ENCODE data around the gene INPP4B.

Gene INPP4B

DNA sequence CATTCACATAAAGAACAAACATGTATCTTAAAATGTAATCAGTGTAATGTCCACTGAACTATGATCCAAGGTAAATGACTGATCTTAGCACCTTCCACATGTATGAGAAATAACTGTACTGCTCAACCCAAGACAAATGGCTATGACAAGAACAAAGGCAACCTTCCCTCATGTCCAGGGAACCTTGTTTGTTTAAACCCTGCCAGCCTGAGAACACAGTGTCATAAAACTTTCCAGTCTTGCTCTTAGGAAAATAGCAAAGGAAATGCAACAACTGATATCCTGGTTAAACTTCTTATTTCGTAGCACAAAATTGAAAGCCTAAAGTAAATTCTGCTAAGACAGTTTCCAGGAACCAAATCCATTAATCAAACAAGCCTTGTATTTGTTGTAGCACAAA lies 715.4 kb downstream of the INPP4B start:
- Histone ChIP-seq H3K9me3 (ENCODE audit: control insufficient read depth, insufficient read depth, low read length) (no peaks in the 10 kb centered on the region), H3K36me3 (ENCODE audit: control insufficient read depth, insufficient read depth, low read length) (no peaks in the 10 kb centered on the region), H3K9ac (ENCODE audit: low read depth, low read length) (no peak overlapping the region), H3K27me3 (ENCODE audit: control insufficient read depth, insufficient read depth, low read length) (no peaks in the 10 kb centered on the region), H3K4me3 (ENCODE audit: low read depth, low read length) (no peak overlapping the region), H3K27ac (ENCODE audit: low read depth, low read length) (no peak overlapping the region), H3K4me1 (ENCODE audit: control insufficient read depth, insufficient read depth, low read length) (no peaks in the 10 kb centered on the region)

DNA sequence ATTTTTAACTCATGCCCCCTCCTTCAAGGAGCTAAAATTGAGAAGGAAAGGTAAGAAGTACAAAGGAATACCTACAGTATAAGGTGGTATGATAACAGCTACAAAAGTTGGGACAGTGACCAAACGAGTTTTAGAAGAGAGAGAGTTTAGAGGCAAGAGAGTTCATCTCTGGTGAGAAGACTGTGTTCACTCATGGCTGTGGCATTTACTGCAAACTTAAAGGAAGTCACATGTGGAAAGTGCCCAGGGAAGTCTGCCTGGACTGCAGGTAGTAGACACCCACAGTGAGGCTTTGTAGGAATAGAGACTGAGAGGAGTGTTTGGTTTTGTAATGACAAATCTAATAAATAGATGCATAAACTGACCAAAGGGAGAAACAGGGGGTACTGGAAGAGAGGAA lies 716.2 kb downstream of the INPP4B start:
- H3K27ac ChIP-seq (ENCODE audit: low read depth, low read length) = no peak overlapping the region

DNA sequence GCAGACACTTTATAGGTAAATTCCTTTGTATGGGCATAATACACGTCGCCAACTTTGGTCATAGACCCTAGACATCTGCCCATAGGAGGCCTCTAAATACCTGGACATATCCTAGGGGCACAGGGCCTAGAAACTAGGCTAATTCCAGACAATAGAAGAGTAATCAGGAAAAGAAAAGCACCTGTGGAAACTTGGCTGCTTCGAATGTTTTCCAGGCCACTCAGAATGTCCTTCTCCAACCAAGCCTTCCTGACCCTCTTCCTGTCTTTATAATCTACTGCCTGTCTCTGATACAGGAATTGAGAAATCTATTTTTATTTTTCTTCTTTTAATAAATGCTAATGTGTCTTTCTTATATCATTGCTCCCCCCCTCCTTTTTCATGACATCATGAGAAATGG lies 716.6 kb downstream of the INPP4B start:
- Histone ChIP-seq H3K27me3 (ENCODE audit: control insufficient read depth, insufficient read depth, low read length) (no peaks in the 10 kb centered on the region), H3K9me3 (ENCODE audit: control insufficient read depth, insufficient read depth, low read length) (no peaks in the 10 kb centered on the region), H3K9ac (ENCODE audit: low read depth, low read length) (no peak overlapping the region), H3K36me3 (ENCODE audit: control insufficient read depth, insufficient read depth, low read length) (no peaks in the 10 kb centered on the region), H3K4me1 (ENCODE audit: control insufficient read depth, insufficient read depth, low read length) (no peaks in the 10 kb centered on the region), H3K4me3 (ENCODE audit: low read depth, low read length) (no peak overlapping the region), H3K27ac (ENCODE audit: low read depth, low read length) (no peak overlapping the region)

More for the DNA sequence above, 716.2 kb downstream of the INPP4B start:
- H3K36me3 ChIP-seq (ENCODE audit: control insufficient read depth, insufficient read depth, low read length) = no peaks in the 10 kb centered on the region
- no peak overlapping the region for H3K4me3 ChIP-seq (ENCODE audit: low read depth, low read length)
- H3K9me3 ChIP-seq (ENCODE audit: control insufficient read depth, insufficient read depth, low read length) = no peaks in the 10 kb centered on the region
- no peaks in the 10 kb centered on the region for H3K4me1 ChIP-seq (ENCODE audit: control insufficient read depth, insufficient read depth, low read length)
- no peak overlapping the region for H3K9ac ChIP-seq (ENCODE audit: low read depth, low read length)
- H3K27me3 ChIP-seq (ENCODE audit: control insufficient read depth, insufficient read depth, low read length) = no peaks in the 10 kb centered on the region

DNA sequence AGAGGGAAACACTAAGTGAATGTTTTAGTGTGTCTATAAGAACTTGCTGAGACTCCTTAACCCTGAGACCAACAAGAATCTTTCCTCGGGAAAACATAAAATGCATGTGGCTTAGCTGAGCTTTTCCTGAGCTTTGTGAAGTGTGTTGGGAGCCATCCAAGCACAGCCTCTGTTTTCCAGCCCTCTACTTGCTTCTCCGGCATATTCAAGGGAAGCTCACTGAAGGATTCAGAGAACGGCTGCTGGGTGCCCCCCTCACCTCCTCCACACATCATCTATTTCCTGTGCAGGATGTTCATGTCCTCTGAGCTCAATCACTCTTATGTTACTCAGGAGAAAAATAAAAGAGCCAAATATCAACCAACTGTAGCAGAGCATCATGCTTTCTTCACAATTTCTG lies 717.6 kb downstream of the INPP4B start:
- H3K9me3 ChIP-seq (ENCODE audit: control insufficient read depth, insufficient read depth, low read length) = no peaks in the 10 kb centered on the region
- H3K27me3 ChIP-seq (ENCODE audit: control insufficient read depth, insufficient read depth, low read length) = no peaks in the 10 kb centered on the region
- H3K36me3 ChIP-seq (ENCODE audit: control insufficient read depth, insufficient read depth, low read length) = no peaks in the 10 kb centered on the region
- H3K4me3 ChIP-seq (ENCODE audit: low read depth, low read length) = no peak overlapping the region
- no peak overlapping the region for H3K9ac ChIP-seq (ENCODE audit: low read depth, low read length)
- H3K4me1 ChIP-seq (ENCODE audit: control insufficient read depth, insufficient read depth, low read length) = no peaks in the 10 kb centered on the region
- no peak overlapping the region for H3K27ac ChIP-seq (ENCODE audit: low read depth, low read length)

DNA sequence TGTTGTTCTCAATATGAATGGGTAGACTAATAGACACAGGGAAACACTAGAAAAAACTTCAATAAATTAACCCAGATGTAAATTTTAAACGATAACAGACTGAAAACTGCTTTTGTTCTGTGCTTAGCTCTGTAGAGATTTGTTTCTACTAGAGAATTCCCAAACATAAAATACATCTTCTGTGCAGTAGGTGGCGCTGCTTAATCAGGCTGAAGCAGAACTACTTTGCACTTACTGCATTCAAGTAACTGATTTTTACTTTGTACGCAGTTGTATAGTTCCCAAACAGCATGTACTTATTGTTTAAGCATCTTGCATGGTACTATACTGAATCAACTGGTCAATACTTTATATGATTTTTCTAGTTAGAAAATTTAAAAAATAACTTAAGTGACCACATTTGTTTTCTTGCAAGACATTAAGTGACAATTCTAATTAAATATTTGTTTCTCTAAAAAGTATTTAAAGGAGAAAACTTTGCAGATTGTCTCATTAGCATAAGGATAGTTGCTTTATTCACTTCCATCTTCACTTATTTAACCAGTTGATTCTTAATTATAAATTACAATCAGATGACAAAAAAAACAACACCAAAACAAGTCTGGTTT lies 719.1 kb downstream of the INPP4B start:
- Histone ChIP-seq H3K27ac (ENCODE audit: low read depth, low read length) (no peak overlapping the region), H3K9ac (ENCODE audit: low read depth, low read length) (no peak overlapping the region), H3K4me1 (ENCODE audit: control insufficient read depth, insufficient read depth, low read length) (no peaks in the 10 kb centered on the region), H3K36me3 (ENCODE audit: control insufficient read depth, insufficient read depth, low read length) (no peaks in the 10 kb centered on the region), H3K27me3 (ENCODE audit: control insufficient read depth, insufficient read depth, low read length) (no peaks in the 10 kb centered on the region), H3K9me3 (ENCODE audit: control insufficient read depth, insufficient read depth, low read length) (no peaks in the 10 kb centered on the region), H3K4me3 (ENCODE audit: low read depth, low read length) (no peak overlapping the region)

DNA sequence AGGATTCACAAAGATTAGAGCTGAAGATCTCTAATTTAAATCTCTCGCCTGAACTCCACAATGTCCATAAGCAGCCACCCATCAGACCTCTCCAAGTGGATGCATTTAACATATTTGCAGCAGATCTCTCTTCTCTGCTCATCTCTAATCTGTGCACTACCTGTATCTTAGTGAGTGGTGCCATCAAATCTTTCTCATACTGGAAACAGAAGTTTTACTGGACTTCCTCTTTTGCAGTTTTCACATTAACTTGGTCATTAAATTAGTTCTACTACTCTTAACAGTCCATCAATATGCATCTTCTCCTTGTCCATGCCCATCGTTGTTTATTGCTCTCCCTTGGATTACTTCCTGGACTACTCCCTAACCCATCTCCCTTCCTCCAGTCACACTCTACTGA lies 721.2 kb downstream of the INPP4B start:
- H3K9ac ChIP-seq (ENCODE audit: low read depth, low read length) = no peak overlapping the region
- H3K27me3 ChIP-seq (ENCODE audit: control insufficient read depth, insufficient read depth, low read length) = no peaks in the 10 kb centered on the region
- H3K4me1 ChIP-seq (ENCODE audit: control insufficient read depth, insufficient read depth, low read length) = no peaks in the 10 kb centered on the region
- no peaks in the 10 kb centered on the region for H3K9me3 ChIP-seq (ENCODE audit: control insufficient read depth, insufficient read depth, low read length)
- H3K4me3 ChIP-seq (ENCODE audit: low read depth, low read length) = no peak overlapping the region
- no peak overlapping the region for H3K27ac ChIP-seq (ENCODE audit: low read depth, low read length)
- H3K36me3 ChIP-seq (ENCODE audit: control insufficient read depth, insufficient read depth, low read length) = no peaks in the 10 kb centered on the region

DNA sequence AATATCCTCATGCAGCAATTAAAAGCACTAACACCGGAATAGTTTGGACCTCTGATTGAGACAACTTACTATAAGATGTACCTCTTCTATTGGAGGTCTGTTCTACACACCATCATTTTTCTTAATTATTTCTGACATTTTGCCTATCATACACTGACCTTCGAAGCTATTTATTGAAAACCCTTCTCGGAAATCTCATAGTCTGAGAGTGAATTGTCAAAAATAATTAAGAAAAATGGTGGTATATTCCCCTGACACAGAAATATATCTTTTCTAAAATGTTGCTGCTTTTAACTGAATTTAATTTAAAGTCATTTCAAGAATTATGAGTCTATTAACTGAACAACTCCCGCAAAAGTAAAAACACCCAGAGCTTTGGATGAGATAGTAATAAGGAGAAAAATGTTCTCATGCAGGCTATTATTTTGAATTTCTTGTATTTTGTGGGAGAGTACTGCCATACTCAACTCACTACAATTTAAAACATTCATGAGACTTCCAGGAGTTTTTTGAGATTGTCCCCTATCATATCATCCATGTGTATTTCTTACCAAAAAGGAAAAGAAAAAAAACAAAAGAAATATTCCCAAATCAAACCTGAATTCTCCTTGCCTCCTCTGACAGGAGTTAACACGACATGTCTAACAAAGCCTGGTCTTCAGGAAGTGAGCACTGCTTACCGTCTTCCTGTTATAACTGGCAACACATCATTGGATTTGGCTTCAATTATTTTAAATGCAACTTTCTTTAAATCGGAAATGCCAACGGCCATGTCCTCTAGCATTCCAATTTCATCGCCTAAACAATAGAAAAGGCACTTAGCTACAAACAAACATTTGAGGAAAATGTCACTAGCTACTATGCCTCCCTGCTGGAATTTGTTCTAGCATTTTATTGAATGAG lies 724.4 kb downstream of the INPP4B start:
- Histone ChIP-seq H3K9ac (ENCODE audit: low read depth, low read length) (no peak overlapping the region), H3K27me3 (ENCODE audit: control insufficient read depth, insufficient read depth, low read length) (no peaks in the 10 kb centered on the region), H3K36me3 (ENCODE audit: control insufficient read depth, insufficient read depth, low read length) (no peaks in the 10 kb centered on the region), H3K4me1 (ENCODE audit: control insufficient read depth, insufficient read depth, low read length) (no peaks in the 10 kb centered on the region), H3K4me3 (ENCODE audit: low read depth, low read length) (no peak overlapping the region), H3K27ac (ENCODE audit: low read depth, low read length) (no peak overlapping the region), H3K9me3 (ENCODE audit: control insufficient read depth, insufficient read depth, low read length) (no peaks in the 10 kb centered on the region)

DNA sequence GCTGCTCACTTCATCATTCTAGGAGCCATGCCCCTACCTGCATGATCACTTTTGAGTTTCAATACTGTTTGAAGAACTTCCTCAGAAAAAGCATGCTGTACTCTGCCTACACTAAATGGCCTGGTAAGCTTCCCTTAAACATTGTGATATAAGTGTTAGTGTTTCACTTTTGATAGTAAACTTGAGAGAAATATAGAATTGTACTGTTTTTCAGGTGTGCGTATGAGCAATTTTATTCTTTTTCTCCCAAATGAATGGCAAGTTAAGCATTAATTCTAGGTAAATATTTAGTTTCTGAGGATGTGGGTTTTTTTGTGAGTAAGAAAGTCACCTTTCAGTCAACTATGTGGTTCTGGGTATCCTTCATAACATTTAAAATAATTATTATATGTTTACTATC lies 725.2 kb downstream of the INPP4B start:
- Histone ChIP-seq H3K4me3 (ENCODE audit: low read depth, low read length) (no peak overlapping the region), H3K9ac (ENCODE audit: low read depth, low read length) (no peak overlapping the region), H3K4me1 (ENCODE audit: control insufficient read depth, insufficient read depth, low read length) (no peaks in the 10 kb centered on the region), H3K9me3 (ENCODE audit: control insufficient read depth, insufficient read depth, low read length) (no peaks in the 10 kb centered on the region), H3K27ac (ENCODE audit: low read depth, low read length) (no peak overlapping the region), H3K27me3 (ENCODE audit: control insufficient read depth, insufficient read depth, low read length) (no peaks in the 10 kb centered on the region), H3K36me3 (ENCODE audit: control insufficient read depth, insufficient read depth, low read length) (no peaks in the 10 kb centered on the region)

DNA sequence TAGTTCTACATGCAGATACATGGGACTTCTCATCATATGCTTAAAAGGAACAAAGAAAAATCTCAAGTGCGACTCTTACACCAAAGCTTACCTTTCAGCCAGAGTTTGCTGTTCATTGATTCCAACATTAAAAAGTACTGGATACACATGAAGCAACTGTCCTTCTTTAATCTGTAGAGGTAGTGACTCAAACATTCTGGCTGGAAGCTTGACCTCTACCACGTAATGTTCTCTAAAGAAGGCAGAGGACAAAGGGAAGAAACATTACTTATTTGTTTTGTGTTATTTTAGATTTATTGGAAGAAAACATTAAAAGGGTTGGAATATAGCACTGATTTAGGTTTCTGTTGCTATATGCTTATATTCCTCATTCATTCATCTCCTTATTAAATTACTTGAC lies 733.6 kb downstream of the INPP4B start:
- H3K9ac ChIP-seq (ENCODE audit: low read depth, low read length) = no peak overlapping the region
- no peaks in the 10 kb centered on the region for H3K4me1 ChIP-seq (ENCODE audit: control insufficient read depth, insufficient read depth, low read length)
- H3K36me3 ChIP-seq (ENCODE audit: control insufficient read depth, insufficient read depth, low read length) = no peaks in the 10 kb centered on the region
- no peaks in the 10 kb centered on the region for H3K27me3 ChIP-seq (ENCODE audit: control insufficient read depth, insufficient read depth, low read length)
- no peak overlapping the region for H3K27ac ChIP-seq (ENCODE audit: low read depth, low read length)
- no peak overlapping the region for H3K4me3 ChIP-seq (ENCODE audit: low read depth, low read length)
- H3K9me3 ChIP-seq (ENCODE audit: control insufficient read depth, insufficient read depth, low read length) = no peaks in the 10 kb centered on the region

DNA sequence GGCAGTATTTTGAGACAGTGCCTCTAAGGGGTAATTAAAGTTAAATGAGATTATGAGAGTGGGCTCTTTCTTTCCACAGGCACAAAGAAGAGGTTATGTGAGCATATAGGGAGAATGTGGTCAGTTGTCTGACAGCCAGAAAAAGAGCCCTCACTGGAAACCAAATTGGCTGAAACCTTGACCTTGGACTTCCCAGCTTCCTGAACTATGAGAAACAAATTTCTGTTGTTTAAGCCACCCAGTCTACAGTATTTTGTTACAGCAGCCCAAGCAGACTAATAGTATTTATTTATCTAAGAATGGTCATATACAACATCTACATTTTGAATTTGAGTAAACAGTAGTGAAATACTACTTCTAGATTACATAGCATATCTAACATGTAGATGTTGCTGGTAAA lies 736.0 kb downstream of the INPP4B start:
- H3K4me1 ChIP-seq (ENCODE audit: control insufficient read depth, insufficient read depth, low read length) = no peaks in the 10 kb centered on the region
- no peak overlapping the region for H3K4me3 ChIP-seq (ENCODE audit: low read depth, low read length)
- no peaks in the 10 kb centered on the region for H3K9me3 ChIP-seq (ENCODE audit: control insufficient read depth, insufficient read depth, low read length)
- no peak overlapping the region for H3K27ac ChIP-seq (ENCODE audit: low read depth, low read length)
- H3K9ac ChIP-seq (ENCODE audit: low read depth, low read length) = no peak overlapping the region
- H3K27me3 ChIP-seq (ENCODE audit: control insufficient read depth, insufficient read depth, low read length) = no peaks in the 10 kb centered on the region
- H3K36me3 ChIP-seq (ENCODE audit: control insufficient read depth, insufficient read depth, low read length) = no peaks in the 10 kb centered on the region

DNA sequence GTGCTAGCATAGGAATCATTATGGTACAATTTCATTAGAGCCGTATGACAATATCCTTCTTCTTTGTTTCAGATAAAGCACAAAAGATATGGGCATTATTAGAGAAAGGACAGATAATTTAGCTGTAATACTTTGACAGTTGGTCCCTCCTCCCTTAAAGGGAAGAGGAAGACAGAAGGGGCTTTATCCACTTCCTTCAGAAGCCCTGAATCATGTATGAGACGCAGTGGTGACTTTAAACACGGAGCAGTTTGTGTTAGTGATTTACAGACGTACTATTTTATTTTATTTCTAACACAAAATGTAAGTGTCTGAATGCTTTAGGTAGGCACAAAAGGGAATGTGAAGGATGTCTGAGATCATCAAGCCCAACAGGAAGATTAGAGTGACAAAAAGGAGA lies 742.1 kb downstream of the INPP4B start:
- H3K36me3 ChIP-seq (ENCODE audit: control insufficient read depth, insufficient read depth, low read length) = no peaks in the 10 kb centered on the region
- H3K4me1 ChIP-seq (ENCODE audit: control insufficient read depth, insufficient read depth, low read length) = no peaks in the 10 kb centered on the region
- no peaks in the 10 kb centered on the region for H3K27me3 ChIP-seq (ENCODE audit: control insufficient read depth, insufficient read depth, low read length)
- H3K27ac ChIP-seq (ENCODE audit: low read depth, low read length) = no peak overlapping the region
- H3K9me3 ChIP-seq (ENCODE audit: control insufficient read depth, insufficient read depth, low read length) = no peaks in the 10 kb centered on the region
- H3K9ac ChIP-seq (ENCODE audit: low read depth, low read length) = no peak overlapping the region
- no peak overlapping the region for H3K4me3 ChIP-seq (ENCODE audit: low read depth, low read length)
